T-helper 1 cell treated with Interleukin-12 subunit alpha and Interleukin-12 subunit beta and Interleukin-4 antibody, amounts not matched to agents 30 ng/mL and 1 ng/mL, for 36 hours (primary cell): ENCODE measurements around the gene NKX6-1. TPM values are rescaled to one million over a fixed set of nuclear protein-coding genes. Genes with fewer than 3 reads are reported as not detected.

Experiments used
- intact Hi-C: fragments of 100-400 bp; cut with micrococcal nuclease; formaldehyde crosslinking; loops from one replicate; pipeline ENCODE4 v1.15.1; 2024
- total RNA-seq: library from RNA; stranded (reverse); gene quantifications from 2 replicates; pipeline ENCODE4 v1.2.3, GENCODE V29; 2022

The NKX6-1 gene
- not detected in 2 replicates for total RNA-seq

DNA sequence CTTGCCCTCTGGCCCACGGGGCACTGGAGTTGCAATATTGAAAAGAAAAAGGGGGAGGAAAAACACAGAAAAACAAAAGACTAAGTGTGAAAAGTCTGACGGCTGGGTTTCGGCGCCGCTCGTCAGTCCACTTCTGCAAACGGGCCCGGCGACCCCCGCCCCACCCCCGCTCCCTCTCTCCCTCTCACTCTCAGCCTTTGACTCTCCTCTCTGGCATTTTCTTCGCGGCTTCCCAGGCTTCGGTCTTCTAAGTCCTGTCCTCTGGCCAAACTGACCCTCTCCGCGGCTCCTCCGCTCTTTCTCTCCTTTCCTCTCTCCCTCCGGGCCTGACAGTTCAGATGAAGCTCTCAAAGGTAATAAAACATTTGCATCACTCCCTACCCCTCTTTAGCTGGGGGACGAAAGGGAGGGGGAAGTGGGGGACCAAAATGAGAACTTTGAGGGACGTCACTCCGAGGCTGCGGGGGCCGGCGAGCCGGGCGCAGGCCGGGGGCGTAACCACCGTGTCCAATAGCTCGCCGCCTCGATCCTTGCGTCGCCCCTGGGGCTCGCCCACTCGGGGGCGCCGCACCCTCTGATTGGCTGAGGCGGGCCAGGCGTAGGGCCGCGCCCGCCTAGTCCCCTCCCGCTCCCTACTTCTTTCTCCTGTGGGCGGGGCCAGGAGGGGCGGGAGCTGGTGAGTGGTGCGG is at the start of gene NKX6-1:
Gene NKX6-1 (minus strand): TSS at position 358 of the 689 bp plus-strand sequence. CDS start 1,064 bp downstream, outside the sequence.
- intact Hi-C loops: loop anchor here (10.0 kb wide), 1 partner anchor 466 kb away; the partner anchor contains the start of gene WDFY3

DNA sequence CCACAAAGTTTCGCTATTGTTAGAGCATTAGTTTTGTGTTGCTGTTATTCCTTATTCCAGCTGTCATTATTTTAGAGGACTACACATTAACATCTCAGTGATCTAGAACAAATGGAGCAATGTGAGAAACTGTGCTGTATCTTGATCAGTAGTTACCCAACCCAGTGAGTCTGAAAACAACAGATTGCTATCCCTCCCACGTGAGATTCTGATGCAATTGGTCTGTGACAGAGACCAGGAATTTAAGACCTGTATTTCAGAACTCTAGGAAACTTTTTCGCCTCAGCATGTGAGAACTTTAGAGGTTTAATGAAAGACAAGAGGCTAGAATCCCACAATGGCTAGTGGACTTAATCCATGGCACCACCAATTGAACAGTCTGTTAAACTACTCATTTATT is 48.1 kb upstream of the NKX6-1 start:
- intact Hi-C loops: no loop called here

DNA sequence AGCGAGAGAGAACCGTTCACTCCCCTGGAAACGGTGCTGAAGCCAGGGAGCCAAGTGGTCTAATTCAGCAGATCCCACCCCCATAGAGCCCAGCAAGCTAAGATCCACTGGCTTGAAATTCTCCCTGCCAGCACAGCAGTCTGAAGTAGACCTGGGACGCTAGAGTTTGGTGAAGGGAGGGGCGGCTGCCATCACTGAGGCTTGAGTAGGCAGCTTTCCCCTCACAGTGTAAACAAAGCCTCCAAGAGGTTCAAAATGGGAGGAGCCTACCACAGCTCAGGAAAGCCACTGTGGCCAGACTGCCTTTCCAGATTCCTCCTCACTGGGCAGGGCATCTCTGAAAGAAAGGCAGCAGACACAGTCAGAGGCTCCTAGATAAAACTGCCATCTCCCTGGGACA is 46.0 kb upstream of the NKX6-1 start:
- intact Hi-C loops: no loop called here

DNA sequence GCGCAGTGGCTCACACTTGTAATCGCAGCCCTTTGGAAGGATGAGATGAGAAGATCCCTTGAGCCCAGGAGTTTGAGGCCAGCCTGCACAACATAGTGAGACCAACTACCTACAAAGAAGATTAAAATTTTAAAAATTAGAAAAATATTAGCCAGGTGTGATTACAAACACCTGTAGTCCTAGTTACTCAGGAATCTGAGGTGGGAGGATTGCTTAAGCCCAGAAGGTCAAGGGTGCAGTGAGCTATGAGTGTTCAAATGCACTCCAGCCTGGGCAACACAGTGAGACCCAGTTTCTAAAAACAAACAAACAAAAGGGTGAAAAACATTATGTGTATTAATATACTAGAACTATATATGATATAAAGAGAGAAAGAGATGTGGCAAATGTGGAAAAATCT is 36.8 kb upstream of the NKX6-1 start:
- intact Hi-C loops: no loop called here

DNA sequence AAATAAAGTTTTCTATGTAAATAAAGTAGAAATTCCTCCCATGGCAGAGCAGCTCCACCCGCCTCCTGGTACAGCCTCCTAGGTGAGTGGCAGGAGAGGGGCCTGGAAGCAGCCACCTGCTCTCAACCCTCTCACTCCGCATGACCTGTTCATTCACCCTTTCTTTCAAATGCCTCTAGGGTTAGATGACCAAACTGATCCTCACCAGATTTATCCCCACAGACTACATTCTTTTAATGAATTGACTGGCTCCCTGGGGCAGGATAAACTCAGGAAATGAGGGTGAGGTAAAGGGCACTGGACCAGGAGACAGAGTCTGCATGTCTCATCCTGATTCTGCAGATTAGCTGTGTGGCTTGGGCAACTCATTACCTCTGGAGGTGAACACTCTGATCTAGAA is 32.6 kb upstream of the NKX6-1 start:
- intact Hi-C loops: loop anchor here (1.0 kb wide), 1 partner anchor 36 kb away; no protein-coding TSS in a partner anchor

DNA sequence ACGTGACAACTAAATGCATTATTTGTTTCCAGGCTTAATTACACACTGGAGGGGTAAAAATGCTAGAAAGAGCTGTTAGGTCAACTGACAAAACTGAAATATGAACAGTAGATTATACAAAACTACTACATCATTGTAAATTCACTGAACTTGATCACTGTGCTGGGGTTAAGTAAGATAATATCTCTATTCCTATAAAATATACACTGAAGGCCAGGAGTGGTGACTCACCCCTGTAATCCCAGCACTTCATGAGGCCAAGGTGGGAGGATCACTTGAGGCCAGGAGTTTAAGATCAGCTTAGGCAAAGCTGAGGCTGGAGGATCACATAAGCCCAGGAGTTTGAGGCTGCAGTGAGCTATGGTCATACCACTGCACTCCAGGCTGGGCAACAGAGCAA is 31.8 kb upstream of the NKX6-1 start:
- intact Hi-C loops: loop anchor here (1.0 kb wide), 1 partner anchor 36 kb away; no protein-coding TSS in a partner anchor

DNA sequence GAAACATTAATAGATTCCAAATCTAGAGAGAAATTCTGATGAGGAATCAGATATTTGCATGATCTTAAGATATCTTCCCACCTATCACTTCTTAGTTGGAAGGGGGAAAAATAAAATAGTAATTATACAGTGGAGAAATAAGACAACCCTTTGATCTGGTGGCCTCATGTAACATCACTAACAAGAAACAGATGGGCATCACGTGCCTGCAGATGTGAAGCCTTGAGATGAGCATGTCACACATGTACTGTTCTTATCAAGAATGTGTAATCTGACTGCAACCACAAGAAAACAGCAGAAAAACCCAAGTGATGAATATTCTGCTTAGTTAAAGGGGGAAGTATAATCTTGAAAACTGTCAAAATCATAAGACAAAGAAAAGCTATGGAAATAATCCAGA is 31.4 kb upstream of the NKX6-1 start:
- intact Hi-C loops: no loop called here

DNA sequence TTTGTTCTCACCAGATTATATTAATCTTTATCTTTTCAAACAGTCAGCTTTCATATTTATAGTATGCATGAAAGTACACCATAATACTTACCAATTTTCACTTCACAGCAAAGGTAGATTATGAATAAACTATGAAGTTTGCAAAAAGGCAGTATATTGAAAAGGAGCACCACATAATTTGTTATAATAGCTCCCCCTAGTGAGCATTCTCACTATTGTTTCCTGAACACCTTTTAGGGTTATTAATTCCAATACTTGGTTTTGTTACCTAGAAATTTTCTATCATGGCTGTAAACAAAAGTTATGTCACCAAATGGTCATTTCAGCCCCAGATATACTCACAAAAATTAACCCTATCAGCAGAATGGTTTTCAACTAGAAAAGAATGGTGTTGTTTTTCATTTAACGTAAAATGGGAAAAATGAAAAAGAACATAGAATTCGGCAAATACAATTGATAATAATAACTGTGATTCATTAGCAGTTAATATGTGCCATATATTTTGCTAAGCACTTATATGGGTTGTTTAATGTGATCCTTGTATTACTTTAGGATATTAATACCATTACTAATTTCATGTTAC is 30.2 kb upstream of the NKX6-1 start:
- intact Hi-C loops: loop anchor here (1.0 to 10.0 kb wide), 2 partner anchors 754 to 1020 kb away; no protein-coding TSS in a partner anchor

DNA sequence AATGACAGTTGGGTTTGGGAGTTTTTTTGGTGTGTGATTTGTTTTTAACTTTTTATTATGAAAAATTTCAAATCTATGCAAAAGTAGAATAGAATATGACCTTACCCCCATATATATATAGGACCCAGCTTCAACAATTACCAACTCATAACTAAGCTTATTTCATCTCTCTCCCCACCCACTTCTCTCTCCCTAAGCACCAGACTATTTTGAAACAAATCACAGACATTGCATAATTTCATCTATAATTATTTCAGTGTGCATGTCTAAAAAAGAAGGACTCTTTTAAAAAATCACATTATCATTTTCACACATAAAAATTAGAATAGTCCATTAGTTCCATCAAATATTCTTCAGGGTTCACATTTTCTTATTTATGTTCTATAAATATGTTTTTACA is 28.3 kb upstream of the NKX6-1 start:
- intact Hi-C loops: loop anchor here (10.0 kb wide), 1 partner anchor 753 kb away; no protein-coding TSS in a partner anchor

DNA sequence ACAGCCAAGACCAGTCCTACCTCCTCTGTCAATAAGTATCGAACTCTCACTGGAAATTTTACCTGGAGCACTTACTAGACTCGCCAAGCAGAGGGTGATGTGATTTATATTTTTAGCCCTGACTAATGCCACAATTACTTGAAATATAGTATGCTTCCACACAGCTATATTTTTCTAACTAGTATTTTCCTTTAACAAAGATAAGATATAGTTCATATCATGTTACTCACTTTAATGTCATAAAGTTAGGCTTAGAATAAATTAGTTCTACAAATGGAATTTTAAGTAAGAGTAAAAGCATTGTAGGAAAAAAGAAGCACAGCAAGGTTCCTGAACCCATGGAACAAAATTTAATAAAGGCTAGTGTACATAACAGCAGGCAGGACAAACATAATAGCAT is 16.0 kb upstream of the NKX6-1 start:
- intact Hi-C loops: no loop called here

DNA sequence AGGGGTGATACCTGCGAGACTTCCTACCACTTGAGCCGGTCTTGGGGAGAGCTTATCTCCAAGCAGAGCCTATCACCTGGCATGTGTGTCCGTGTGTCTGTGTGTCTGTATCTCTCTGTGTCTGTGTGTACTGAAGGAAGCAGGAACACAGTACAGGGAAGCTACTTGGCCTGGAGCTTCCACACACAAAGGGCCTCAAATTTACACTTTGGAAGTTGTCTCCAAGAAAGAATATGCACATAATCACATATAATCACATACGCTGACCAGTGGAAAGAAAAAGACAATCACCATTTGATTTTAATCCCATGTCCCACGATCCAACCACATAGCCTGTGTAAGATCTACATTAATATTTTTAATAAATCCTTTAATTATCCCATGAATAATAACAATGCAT is 13.2 kb upstream of the NKX6-1 start:
- intact Hi-C loops: no loop called here

DNA sequence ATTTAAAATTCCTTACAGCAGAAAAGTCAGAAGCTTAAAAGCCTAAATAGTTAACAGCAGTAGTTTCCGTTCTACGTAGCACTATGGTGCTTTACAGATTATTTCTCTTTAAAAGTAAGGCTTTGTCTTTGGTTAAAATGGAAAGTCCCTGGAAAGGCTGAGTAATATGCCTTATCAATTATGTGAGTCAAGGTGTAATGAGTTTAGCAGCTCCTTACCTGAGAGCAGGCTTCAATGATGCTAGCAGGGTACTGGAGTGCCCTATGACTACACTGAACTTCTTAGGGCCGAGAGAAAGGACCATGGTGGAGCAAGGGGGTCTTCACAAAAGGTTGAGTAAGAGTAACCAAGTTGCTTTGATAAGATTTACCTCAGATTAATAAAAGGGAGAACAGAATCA is 12.6 kb upstream of the NKX6-1 start:
- intact Hi-C loops: no loop called here

DNA sequence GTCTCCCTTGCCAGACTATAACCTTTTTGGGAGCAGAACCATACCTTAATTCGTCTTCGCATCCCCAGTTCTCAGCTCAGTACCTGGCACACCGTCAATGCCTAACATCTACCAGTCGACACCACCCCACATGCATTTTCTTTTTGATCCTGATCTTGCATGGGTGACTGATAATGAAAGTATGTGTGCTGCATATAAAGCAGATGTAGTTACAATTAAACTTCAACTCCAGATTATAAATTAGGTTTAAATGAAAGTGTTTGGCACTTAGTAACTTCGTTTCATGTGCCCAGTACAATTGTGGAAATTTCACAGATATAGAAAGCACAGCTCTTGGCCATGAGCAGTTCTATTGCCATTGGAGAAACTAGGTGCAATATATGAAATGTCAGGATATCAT is 8.8 kb upstream of the NKX6-1 start:
- intact Hi-C loops: no loop called here

DNA sequence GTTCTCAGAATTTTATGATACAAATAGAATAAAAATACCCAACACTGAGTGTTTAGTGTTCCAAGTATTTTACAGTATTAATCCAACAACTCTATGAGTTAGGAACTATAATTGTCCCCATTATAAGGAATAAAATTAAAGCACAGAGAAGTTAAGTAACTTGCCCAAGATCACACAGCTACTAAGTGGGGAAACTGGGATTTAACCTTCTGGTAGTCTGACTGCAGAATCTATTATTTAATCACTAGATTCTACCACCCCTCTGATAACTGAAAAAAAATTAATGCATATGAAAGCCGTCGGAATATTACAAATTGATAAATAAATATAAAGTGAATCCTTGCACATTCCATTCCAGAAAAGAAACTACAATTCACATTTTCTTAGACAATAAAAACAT is 5.7 kb upstream of the NKX6-1 start:
- intact Hi-C loops: loop anchor here (1.0 kb wide), 1 partner anchor 25 kb away; no protein-coding TSS in a partner anchor

DNA sequence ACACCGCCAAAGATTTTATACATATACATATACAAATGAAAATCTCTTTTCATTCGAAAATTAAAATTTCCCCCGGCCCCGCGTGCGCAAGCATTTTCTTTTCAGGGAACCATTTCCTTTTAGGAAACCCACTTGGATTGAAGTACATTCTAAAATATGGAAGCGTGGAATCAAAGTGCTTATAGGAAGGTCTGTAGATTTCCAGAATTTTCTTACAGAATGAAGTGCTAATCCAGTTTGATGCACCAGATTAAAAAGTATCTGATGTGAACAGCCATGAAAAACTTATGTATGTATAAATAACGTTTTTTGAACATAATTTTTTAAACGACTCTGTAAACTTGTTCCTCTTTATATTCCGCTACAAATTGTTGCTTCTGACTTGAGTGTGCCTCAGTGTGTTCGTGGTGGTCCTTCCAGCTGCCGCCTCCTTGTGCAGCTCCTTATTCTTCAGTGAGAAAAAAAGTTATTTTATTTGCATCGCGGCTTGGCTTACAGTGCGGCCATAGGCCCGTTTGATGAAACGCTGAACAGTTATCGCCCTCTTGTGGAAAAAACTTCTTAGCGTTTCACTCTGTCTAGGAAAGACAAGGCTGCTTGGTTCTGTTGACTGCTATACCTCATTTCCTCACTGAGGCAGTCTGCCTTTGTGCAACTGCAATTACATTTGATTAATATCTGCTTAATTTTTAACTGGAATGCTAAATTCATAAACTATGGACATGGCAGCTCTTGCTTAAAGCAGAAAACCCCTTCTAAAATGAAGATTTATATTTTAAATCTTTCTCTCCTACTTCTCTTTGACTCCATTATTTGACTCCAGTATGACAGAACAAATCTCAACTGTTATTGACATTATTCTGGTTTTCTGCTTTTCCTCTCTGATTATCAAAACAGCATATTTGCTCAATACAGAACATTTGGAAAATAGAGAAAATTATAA is 4.7 kb upstream of the NKX6-1 start:
- intact Hi-C loops: loop anchor here (1.0 to 2.0 kb wide), 5 partner anchors 12 to 995 kb away; partner anchors contain the start of gene CDS1

DNA sequence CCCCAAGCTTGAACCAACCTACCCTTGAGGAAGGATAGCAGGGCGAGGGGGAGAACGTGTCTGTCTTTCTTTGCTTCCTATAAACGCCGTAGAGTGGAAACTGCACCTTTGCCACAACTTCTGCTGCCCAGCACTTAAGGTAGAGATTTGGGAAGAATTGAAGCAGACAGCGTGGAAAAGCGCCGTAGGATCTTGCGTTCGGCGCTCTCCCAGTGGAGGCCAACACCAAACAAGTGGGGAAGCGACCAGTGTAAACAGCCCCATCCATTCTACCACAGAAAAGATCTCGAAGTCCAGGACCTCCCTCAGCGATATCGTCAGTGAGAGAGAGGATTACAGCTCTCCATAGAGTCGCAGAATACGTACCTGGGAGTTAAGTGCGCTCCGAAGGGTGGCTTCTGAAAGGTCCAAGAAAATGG is 3.9 kb upstream of the NKX6-1 start:
- intact Hi-C loops: loop anchor here (1.0 to 2.0 kb wide), 4 partner anchors 12 to 994 kb away; partner anchors contain the start of gene CDS1

DNA sequence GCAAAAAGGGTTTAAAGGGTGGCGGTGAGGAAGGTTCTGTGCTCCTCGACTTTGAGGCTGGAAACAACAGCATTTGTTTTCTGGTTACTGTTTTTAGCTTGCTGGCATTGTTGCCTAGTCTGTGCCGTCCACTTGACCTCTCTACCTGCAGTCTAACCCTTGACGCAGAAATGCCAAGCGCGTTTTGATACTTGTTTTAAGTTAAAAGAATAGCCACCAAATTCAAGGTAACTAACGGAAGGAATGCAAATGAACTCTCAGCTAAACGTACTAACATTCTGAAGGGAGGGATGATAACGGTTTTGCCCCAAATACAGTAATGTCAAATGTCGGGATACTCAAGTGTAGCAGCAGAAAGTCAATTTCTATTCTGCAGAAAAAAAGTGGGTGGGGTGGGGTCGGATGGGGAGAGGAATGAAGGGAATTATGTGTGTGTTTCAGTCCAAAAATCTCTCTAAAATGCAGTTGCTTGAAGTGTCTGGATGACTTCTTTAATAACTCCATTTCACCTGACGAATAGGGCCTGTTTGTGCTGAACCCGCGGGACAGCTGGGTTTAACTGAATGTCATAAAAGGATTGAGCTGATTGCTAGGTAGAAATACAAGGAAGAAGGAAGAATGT is 3.4 kb upstream of the NKX6-1 start:
- intact Hi-C loops: loop anchor here (2.0 kb wide), 2 partner anchors 80 to 994 kb away; partner anchors contain the start of gene CDS1

DNA sequence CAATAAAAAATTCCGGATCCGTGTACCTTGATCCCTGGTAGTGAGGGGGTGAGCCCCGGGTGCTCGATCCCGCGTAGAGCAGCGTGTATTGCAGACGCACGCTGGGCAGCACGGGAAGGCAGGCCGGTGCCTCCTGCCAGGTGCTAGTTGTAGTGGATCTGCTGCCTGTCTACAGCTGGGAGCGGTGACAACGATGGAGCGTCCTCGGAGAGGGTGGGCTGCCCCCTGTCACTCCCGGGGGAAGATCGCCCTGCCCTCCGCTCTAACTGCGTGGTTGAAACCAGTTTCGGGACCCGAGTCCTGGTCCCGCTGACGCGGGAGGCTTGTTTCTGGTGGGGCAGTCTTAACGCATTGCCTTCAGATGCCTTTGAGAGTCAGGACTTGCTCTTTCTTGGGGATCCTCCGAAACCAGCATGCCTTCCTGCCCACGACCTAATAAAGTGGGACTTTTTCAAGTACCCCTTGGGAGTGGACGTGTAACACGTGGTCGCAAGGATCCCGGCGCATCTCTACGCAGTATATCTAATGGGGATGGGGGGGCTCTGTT is 2.7 kb upstream of the NKX6-1 start:
- intact Hi-C loops: loop anchor here (2.0 kb wide), 2 partner anchors 81 to 993 kb away; partner anchors contain the start of gene CDS1

DNA sequence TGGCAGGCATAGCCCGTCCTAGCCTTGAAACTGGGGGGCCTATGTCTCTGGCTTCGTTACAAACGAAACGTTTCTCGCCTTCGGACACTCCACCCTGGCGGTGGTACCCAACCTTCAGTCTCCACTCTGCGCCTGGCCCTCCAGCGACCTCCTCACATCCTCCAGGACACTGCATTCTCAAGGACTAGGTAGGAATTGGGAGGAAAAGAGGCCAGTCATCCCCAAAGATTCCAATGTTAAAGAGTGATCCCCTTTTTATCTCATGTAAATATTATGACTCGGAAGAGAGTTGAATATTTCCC is 2.1 kb upstream of the NKX6-1 start:
- intact Hi-C loops: no loop called here

DNA sequence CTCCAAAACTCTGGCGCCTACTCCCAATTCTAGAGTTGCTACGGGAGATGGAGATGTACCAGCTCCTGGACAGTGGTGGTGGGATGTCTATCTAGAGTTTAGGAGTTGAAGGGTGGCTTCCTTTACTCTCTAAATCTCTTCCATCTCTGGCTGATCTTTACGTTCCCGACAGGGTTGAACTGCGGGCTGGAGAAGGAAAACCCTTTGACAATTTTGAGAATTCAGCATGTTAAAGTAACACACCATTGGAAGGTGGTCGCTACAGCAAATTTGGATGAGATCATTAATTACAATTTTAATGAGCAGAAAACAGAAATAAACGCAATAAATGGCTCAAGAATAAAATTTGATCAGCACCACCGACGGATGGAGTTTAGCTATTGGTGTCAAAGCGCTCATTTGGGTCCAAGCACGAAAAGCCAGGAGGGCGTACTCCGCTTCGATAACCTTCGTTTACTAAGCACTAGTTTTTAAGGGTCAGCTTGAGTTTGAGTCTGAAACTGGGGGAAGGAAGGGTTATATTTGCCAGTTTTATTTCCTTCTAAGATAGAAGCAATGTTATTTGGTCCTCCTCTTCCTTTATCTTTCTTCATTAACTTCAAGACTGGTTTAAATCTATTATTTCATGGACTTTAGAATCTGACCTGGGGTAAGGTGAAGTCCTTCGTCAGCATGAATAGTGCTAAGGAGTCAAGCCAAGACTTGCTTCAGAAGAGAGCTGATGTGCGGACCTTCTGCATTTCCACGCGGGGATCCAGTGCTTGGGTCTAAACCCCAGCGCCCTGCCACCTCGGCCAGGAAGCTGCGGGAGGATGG is 1.5 kb upstream of the NKX6-1 start:
- intact Hi-C loops: no loop called here
